NCI-H1417 treated with DMSO at 0.1 percent for 48 hours (cell line): ENCODE data around the gene MEIS2.

Source experiments
- DNase-seq: peaks from one replicate; lab custom pipeline; 2025; lab: John Stamatoyannopoulos, UW

The MEIS2 gene

GRCh38 chr15:36932070-36932469 is 168.3 kb downstream of the MEIS2 start:
- DNase-seq: no peak

GRCh38 chr15:36931434-36931833 is 168.9 kb downstream of the MEIS2 start:
- no peak for DNase-seq

- peak; percentile 56 for DNase-seq
Observed at GRCh38 chr15:36926427-36926825, 173.9 kb downstream of the MEIS2 start.

DNA sequence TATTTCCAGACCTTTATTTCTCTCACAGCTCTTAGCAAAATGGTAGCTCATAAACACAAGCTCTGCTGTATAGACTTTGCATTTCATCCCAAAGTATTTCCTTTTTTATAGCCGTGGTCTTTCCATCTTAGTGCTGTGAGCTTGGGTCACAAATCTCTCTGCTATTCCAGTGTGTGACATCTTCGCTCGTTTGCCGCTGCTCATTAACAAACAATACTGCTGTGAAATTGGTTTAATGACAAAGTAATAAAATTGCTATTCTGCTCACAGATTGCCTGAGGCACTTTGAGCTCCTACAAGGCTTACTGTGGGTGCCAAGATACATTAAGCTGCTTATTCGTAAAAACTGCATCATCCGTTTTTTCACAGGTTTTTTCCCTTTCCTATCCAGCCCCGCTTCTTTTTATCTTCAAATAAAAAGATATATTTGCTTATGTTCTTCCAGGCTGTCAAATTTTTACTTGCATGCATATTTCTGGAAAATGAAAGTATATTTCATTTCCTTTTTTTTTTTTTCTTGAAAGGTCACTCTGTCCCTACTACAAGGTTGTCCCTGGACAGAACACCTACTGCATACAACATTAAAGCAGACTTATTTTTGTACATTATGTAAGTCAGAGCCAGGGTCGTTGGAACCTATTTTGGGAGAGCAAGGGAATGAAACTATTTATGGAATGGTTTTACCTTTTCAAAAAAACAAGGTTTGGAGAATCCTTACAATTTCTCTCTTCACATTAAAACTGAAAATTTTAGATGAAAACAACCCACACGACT is 174.5 kb downstream of the MEIS2 start:
- DNase-seq: peak; percentile 73

DNA sequence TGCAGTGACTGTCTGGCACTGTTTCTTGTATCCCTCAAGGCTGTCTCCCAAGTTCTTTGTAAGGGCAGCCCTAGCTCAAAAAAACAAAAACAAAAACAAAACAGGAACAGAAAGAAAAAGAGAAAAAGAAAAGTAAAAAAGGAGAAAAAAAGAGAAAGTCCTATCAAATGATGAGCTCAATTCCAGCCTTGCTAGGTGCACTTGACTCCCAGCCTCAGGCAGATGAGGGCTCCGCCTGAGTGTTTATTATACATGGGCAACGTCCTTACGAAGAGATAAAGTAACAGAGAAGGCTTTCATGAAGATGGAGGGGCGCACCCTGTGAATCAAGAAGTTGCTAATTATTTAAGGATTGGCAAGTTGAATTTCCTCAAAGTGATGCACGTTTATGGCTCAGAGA is 175.3 kb downstream of the MEIS2 start:
- DNase-seq: no peak

- DNase-seq: no peak
Observed at GRCh38 chr15:36924034-36924433, 176.3 kb downstream of the MEIS2 start.

GRCh38 chr15:36921484-36922091 is 178.8 kb downstream of the MEIS2 start:
- DNase-seq: no peak

GRCh38 chr15:36917411-36918267 is 182.7 kb downstream of the MEIS2 start:
- no peak for DNase-seq

- DNase-seq: peak; percentile 53
Observed at GRCh38 chr15:36914960-36915808, 185.2 kb downstream of the MEIS2 start.

DNA sequence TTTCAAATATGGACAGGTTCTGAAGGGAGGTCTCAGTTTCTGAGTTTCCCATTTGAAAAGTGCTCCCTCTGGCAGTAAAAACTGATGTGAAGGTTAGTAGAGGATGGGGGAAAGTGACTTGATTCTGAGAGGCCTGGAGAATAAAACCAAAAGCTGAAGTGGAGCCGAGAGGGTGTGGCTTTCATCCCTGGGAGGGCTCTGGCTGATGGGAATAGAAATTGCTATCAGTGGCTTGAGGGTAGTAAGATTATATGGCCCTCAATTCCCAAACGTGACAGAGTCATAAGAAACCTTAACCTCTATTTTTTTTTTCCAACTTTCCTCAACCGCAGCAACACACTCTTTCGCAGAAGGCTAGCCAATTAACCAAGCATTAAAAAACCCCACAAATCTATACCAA is 185.9 kb downstream of the MEIS2 start:
- DNase-seq: no peak

- DNase-seq: no peak
Observed at GRCh38 chr15:36912311-36912712, 188.0 kb downstream of the MEIS2 start.

GRCh38 chr15:36911322-36911944 is 188.9 kb downstream of the MEIS2 start:
- no peak for DNase-seq

DNA sequence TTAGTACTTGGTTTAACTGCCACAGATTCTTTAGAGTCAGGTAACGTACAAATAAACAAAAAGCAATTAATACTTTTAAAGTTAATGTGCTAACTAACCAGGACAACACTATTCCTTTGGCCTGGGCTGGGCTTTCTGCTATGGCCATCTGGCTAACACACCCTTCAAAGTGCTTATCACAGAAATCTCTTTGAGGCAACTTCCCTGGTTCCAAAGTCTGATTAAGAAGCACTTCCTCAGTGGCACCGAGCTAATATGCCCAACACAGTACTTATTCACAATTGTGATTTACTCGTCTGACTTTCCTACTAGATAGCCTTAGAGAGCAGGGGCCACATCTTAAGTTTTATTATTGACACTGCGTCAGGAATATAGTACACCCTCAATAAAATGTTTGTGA is 191.4 kb downstream of the MEIS2 start:
- DNase-seq: no peak

GRCh38 chr15:36907295-36907694 is 193.1 kb downstream of the MEIS2 start:
- DNase-seq: no peak

DNA sequence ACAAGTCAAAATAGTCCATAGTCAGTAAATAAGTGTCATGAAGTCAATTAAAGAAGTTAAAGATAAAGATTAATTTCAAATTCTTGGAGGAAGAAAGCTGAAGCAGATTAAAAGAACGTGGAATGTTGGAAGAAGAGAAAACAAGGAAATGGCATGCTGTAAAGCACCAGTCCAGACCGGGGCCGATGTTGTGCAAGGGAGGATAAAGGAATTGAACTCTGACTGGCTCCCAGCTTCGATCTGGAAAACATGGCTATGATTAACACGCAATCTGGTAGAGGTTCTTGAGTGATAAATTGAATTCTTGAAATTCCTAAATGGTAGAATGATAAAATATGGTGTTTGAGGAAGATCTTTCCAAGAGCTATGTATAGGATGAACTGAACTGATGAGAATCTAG is 194.4 kb downstream of the MEIS2 start:
- no peak for DNase-seq

- no peak for DNase-seq
Observed at GRCh38 chr15:36904715-36905114, 195.6 kb downstream of the MEIS2 start.

DNA sequence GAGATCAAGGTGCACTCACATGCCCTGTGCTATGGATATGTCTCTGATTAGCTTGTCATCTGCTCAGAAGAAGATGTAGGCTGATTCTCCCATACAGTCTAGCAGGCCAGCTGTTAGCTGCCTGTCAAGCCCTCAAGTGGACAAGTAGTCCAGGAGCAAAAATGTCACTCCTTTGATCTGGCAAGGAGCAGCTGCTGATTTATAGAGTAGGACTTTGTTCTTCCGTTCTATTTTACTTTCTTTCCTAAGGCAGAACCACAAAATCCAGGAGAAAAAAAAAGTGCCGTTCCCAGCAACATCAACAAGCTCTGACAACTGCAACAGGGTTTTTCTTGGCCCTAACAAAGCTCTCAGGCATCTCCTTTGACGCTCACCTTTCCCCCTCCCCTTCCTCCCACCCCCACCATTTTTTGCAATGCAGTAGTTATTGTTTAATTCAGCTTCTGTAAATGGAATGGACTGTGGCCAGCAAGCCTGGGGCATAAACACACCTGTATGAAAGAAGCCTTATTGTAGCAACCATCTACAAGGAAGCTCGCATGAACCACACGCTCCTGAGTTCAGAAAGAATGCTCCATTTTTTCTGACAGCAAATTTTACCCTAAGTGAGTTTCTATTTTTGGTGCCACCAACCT is 196.3 kb downstream of the MEIS2 start:
- no peak for DNase-seq

- no peak for DNase-seq
Observed at GRCh38 chr15:36903195-36903594, 197.2 kb downstream of the MEIS2 start.

- DNase-seq: no peak
Observed at GRCh38 chr15:36901012-36901411, 199.3 kb downstream of the MEIS2 start.

GRCh38 chr15:36899696-36900095 is 200.7 kb downstream of the MEIS2 start:
- DNase-seq: no peak

- no peak for DNase-seq
Observed at GRCh38 chr15:36898536-36899126, 201.7 kb downstream of the MEIS2 start.
